Activated CD4-positive, alpha-beta T cell treated with anti-CD3 and anti-CD28 coated beads, Interleukin-2, amount 10 ng/mL, durations not matched to agents 7 days and 5 days (primary cell): Measurements from ENCODE around the gene ITGB4. TPM values are rescaled to one million over a fixed set of nuclear protein-coding genes. Genes with fewer than 3 reads are reported as not detected.

Experiments
- CTCF ChIA-PET: fragments of 350-600 bp; sonication (Branson Sonifier 250); formaldehyde crosslinking; loops from one replicate; lab custom pipeline; 2021; ENCODE audit warnings: antibody characterized with exemption; lab: Charles Lee
- POLR2A ChIA-PET: fragments of 350-600 bp; sonication (Branson Sonifier 250); formaldehyde crosslinking; loops from one replicate; lab custom pipeline; 2021; ENCODE audit warnings: antibody characterized with exemption; lab: Charles Lee
- DNase-seq: peaks from one replicate; pipeline ENCODE4 v3.0.0-alpha.2; 2020
- H3K27ac Mint-ChIP-seq: one replicate; pipeline ENCODE4 v1.8.0; 2021; ENCODE audit warnings: mild to moderate bottlenecking, moderate library complexity, mixed read lengths
- H3K27me3 Mint-ChIP-seq: one replicate; pipeline ENCODE4 v1.8.0; 2021; ENCODE audit warnings: mixed read lengths
- H3K36me3 Mint-ChIP-seq: one replicate; pipeline ENCODE4 v1.8.0; 2021; ENCODE audit warnings: low read depth, mixed read lengths
- H3K4me1 Mint-ChIP-seq: one replicate; pipeline ENCODE4 v1.8.0; 2021; ENCODE audit warnings: mixed read lengths
- H3K4me3 Mint-ChIP-seq: one replicate; pipeline ENCODE4 v1.8.0; 2021; ENCODE audit warnings: mild to moderate bottlenecking, moderate library complexity, mixed read lengths
- H3K9me3 Mint-ChIP-seq: one replicate; pipeline ENCODE4 v1.8.0; 2021; ENCODE audit warnings: mixed read lengths
- total RNA-seq, 2 experiments: library from RNA; stranded (reverse); gene quantifications; one replicate each; pipeline ENCODE4 v1.2.3, GENCODE V29; 2021

ITGB4 gene
- total RNA-seq, 2 experiments from 2014 or later, result 0.55 to 0.96 TPM

GRCh38 chr17:75724016-75725003 is 3.1 kb downstream of the ITGB4 start:
- H3K36me3 Mint-ChIP-seq, result no peaks in the 10 kb centered on the region
- H3K4me3 Mint-ChIP-seq, result no peak overlapping the region
- CTCF ChIA-PET, result interaction anchor here (0.8 to 2.7 kb wide), 4 partner anchors 11 to 91 kb away, joined by 3 to 8 read pairs (median 4); partner anchors contain the start of gene SMIM5
- H3K27me3 Mint-ChIP-seq, result peaks cover 13% of the 10 kb centered on the region
- H3K4me1 Mint-ChIP-seq, result peaks cover 4% of the 10 kb centered on the region
- no peak for DNase-seq
- no peaks in the 10 kb centered on the region for H3K9me3 Mint-ChIP-seq
- POLR2A ChIA-PET, result no interaction called here
- no peak overlapping the region for H3K27ac Mint-ChIP-seq

- DNase-seq, result no peak
- ChIA-PET POLR2A (no interaction called here), CTCF (interaction anchor here (1.0 to 2.7 kb wide), 3 partner anchors 13 to 28 kb away, joined by 4 to 8 read pairs (median 4); no protein-coding TSS in a partner anchor)
- H3K27ac Mint-ChIP-seq, result no peak overlapping the region
- peaks cover 2% of the 10 kb centered on the region for H3K27me3 Mint-ChIP-seq
- no peak overlapping the region for H3K4me3 Mint-ChIP-seq
- H3K9me3 Mint-ChIP-seq, result no peaks in the 10 kb centered on the region
- H3K4me1 Mint-ChIP-seq, result peaks cover 3% of the 10 kb centered on the region
- no peaks in the 10 kb centered on the region for H3K36me3 Mint-ChIP-seq
Observed at GRCh38 chr17:75725504-75725903, 4.2 kb downstream of the ITGB4 start.

GRCh38 chr17:75727391-75727790 is 6.1 kb downstream of the ITGB4 start:
- no peaks in the 10 kb centered on the region for H3K27me3 Mint-ChIP-seq
- no peak overlapping the region for H3K27ac Mint-ChIP-seq
- ChIA-PET POLR2A (no interaction called here), CTCF (interaction anchor here (0.6 to 2.7 kb wide), 3 partner anchors 8 to 45 kb away, joined by 3 to 8 read pairs (median 4); no protein-coding TSS in a partner anchor)
- DNase-seq, result no peak
- no peaks in the 10 kb centered on the region for H3K36me3 Mint-ChIP-seq
- H3K9me3 Mint-ChIP-seq, result no peaks in the 10 kb centered on the region
- no peak overlapping the region for H3K4me3 Mint-ChIP-seq
- H3K4me1 Mint-ChIP-seq, result no peaks in the 10 kb centered on the region

- Mint-ChIP-seq H3K27me3 (no peaks in the 10 kb centered on the region), H3K4me1 (no peaks in the 10 kb centered on the region), H3K9me3 (no peaks in the 10 kb centered on the region), H3K27ac (no peak overlapping the region), H3K4me3 (no peak overlapping the region), H3K36me3 (no peaks in the 10 kb centered on the region)
- no peak for DNase-seq
- ChIA-PET CTCF (no interaction called here), POLR2A (no interaction called here)
Observed at GRCh38 chr17:75729351-75729750, 8.1 kb downstream of the ITGB4 start.

GRCh38 chr17:75730065-75730464 is 8.8 kb downstream of the ITGB4 start:
- H3K27ac Mint-ChIP-seq, result no peak overlapping the region
- H3K9me3 Mint-ChIP-seq, result no peaks in the 10 kb centered on the region
- CTCF ChIA-PET, result interaction anchor here (0.6 to 2.2 kb wide), 3 partner anchors 11 to 20 kb away, joined by 3 to 6 read pairs (median 3); no protein-coding TSS in a partner anchor
- POLR2A ChIA-PET, result no interaction called here
- H3K36me3 Mint-ChIP-seq, result no peaks in the 10 kb centered on the region
- H3K27me3 Mint-ChIP-seq, result no peaks in the 10 kb centered on the region
- no peak overlapping the region for H3K4me3 Mint-ChIP-seq
- peaks cover 2% of the 10 kb centered on the region for H3K4me1 Mint-ChIP-seq
- DNase-seq, result no peak

- H3K4me1 Mint-ChIP-seq, result peaks cover 2% of the 10 kb centered on the region
- no peak overlapping the region for H3K4me3 Mint-ChIP-seq
- CTCF ChIA-PET, result interaction anchor here (0.8 to 2.2 kb wide), 5 partner anchors 10 to 22 kb away, joined by 3 to 6 read pairs (median 3); partner anchors contain the start of gene ITGB4
- no peaks in the 10 kb centered on the region for H3K9me3 Mint-ChIP-seq
- POLR2A ChIA-PET, result no interaction called here
- H3K36me3 Mint-ChIP-seq, result no peaks in the 10 kb centered on the region
- no peak overlapping the region for H3K27ac Mint-ChIP-seq
- H3K27me3 Mint-ChIP-seq, result no peaks in the 10 kb centered on the region
- no peak for DNase-seq
Observed at GRCh38 chr17:75731086-75731715, 9.9 kb downstream of the ITGB4 start.

- ChIA-PET CTCF (interaction anchor here (0.5 to 2.2 kb wide), 6 partner anchors 10 to 214 kb away, joined by 3 to 6 read pairs (median 4); partner anchors contain the start of genes ITGB4 and SMIM5), POLR2A (no interaction called here)
- H3K4me1 Mint-ChIP-seq, result peaks cover 2% of the 10 kb centered on the region
- no peak overlapping the region for H3K27ac Mint-ChIP-seq
- no peak overlapping the region for H3K4me3 Mint-ChIP-seq
- H3K36me3 Mint-ChIP-seq, result no peaks in the 10 kb centered on the region
- no peak for DNase-seq
- H3K27me3 Mint-ChIP-seq, result no peaks in the 10 kb centered on the region
- no peaks in the 10 kb centered on the region for H3K9me3 Mint-ChIP-seq
Observed at GRCh38 chr17:75731716-75732498, 10.6 kb downstream of the ITGB4 start.

- H3K27me3 Mint-ChIP-seq, result no peaks in the 10 kb centered on the region
- H3K4me3 Mint-ChIP-seq, result no peak overlapping the region
- no peak for DNase-seq
- H3K4me1 Mint-ChIP-seq, result peaks cover 9% of the 10 kb centered on the region
- no peak overlapping the region for H3K27ac Mint-ChIP-seq
- H3K9me3 Mint-ChIP-seq, result no peaks in the 10 kb centered on the region
- H3K36me3 Mint-ChIP-seq, result no peaks in the 10 kb centered on the region
- ChIA-PET CTCF (interaction anchor here (1.0 to 1.6 kb wide), 2 partner anchors 17 to 80 kb away, joined by 3 read pairs; no protein-coding TSS in a partner anchor), POLR2A (no interaction called here)
Observed at GRCh38 chr17:75733471-75733870, 12.2 kb downstream of the ITGB4 start.

GRCh38 chr17:75734674-75735294 is 13.5 kb downstream of the ITGB4 start:
- ChIA-PET CTCF (interaction anchor here (1.4 to 5.4 kb wide), 2 partner anchors 8 to 14 kb away, joined by 4 to 50 read pairs; no protein-coding TSS in a partner anchor), POLR2A (no interaction called here)
- Mint-ChIP-seq H3K4me3 (no peak overlapping the region), H3K27ac (no peak overlapping the region), H3K27me3 (no peaks in the 10 kb centered on the region), H3K9me3 (no peaks in the 10 kb centered on the region), H3K36me3 (no peaks in the 10 kb centered on the region), H3K4me1 (peaks cover 9% of the 10 kb centered on the region)
- no peak for DNase-seq

- CTCF ChIA-PET, result interaction anchor here (0.5 to 5.4 kb wide), 5 partner anchors 8 to 153 kb away, joined by 3 to 50 read pairs (median 3); no protein-coding TSS in a partner anchor
- POLR2A ChIA-PET, result no interaction called here
- no peak for DNase-seq
- no peak overlapping the region for H3K27ac Mint-ChIP-seq
- H3K36me3 Mint-ChIP-seq, result no peaks in the 10 kb centered on the region
- H3K4me1 Mint-ChIP-seq, result peaks cover 9% of the 10 kb centered on the region
- H3K9me3 Mint-ChIP-seq, result no peaks in the 10 kb centered on the region
- H3K4me3 Mint-ChIP-seq, result no peak overlapping the region
- H3K27me3 Mint-ChIP-seq, result no peaks in the 10 kb centered on the region
Observed at GRCh38 chr17:75736173-75736835, 15.0 kb downstream of the ITGB4 start.
